A375 (cell line): ENCODE measurements around the gene FCER1G. TPM values are rescaled to one million over a fixed set of nuclear protein-coding genes. Genes with fewer than 3 reads are reported as not detected.

Experiments
- total RNA-seq: library from RNA; depleted of rRNA; stranded (reverse); fragments of >200 nt; shearing (Covaris generic); gene quantifications from 2 replicates; pipeline ENCODE4 v1.2.3, GENCODE V29; 2014; rRNA removed

FCER1G gene
- total RNA-seq: not detected in 2 replicates

DNA sequence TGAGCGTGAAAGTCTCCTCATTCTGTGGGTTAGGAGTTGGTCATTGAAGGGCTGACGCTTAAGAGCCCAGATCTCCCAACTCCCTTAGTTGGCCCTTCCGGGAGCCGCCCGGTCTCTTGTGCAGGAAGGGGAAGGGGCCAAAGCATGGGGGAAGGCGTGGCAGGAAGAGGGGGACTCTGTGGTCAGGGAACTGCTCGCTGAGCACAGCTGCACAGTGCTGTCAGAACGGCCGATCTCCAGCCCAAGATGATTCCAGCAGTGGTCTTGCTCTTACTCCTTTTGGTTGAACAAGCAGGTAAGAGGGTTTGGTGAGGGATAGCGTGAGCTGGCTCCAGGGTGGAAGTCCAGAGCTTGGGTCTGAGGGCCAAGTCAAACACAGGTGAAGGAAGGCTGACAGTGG is at the start of gene FCER1G:
FCER1G (plus strand) TSS at position 220 of the 400 bp plus-strand sequence; CDS start at position 247, 27 bp downstream.

DNA sequence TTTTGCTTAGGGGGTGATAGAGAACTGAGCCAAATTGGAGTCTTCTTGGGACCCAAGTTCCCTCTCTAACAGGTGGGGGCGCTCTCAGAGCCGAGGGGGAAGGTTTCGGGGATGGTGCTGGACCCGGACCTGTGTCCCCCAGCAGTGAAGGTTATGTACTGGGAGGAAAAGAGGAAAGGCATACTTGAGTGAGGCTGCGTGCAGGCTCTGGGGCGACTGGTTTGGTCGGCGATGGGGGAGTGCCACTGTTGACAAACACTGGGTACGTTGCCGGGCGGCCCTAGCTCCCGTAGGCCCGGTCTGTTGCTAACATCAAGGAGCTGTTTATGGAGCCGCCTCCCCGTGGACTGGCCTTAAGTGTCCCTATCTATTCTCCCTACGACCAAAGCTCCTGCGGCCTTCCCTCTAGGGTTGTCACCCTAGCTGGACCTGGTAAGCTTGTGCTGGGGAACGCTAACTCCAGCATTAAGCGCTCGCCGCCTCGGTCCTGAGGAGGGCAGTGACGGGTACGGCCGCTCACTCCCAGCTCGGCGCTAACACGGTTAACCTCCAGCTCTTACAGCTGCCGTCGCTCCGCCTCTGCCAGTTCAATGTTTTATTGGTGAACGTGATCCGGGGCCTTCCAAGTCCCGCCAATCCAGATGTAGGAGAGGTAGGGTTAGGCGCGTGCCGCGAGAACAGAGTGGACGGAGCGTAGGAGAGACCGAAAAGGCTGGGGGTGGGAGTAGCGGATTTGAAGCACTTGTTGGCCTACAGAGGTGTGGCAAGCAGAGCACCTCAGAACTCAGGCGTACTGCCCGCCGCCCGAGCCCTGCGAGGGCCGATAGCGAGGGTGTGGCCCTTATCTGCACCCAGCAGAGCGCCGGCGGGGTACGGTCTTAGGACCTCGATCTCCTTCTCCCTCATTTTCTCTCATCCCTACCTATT is 49.1 kb upstream of the FCER1G start, which contains the start of gene PPOX:
PPOX (plus strand) TSS at position 685 of the 927 bp plus-strand sequence. CDS start 422 bp downstream, outside the sequence.

DNA sequence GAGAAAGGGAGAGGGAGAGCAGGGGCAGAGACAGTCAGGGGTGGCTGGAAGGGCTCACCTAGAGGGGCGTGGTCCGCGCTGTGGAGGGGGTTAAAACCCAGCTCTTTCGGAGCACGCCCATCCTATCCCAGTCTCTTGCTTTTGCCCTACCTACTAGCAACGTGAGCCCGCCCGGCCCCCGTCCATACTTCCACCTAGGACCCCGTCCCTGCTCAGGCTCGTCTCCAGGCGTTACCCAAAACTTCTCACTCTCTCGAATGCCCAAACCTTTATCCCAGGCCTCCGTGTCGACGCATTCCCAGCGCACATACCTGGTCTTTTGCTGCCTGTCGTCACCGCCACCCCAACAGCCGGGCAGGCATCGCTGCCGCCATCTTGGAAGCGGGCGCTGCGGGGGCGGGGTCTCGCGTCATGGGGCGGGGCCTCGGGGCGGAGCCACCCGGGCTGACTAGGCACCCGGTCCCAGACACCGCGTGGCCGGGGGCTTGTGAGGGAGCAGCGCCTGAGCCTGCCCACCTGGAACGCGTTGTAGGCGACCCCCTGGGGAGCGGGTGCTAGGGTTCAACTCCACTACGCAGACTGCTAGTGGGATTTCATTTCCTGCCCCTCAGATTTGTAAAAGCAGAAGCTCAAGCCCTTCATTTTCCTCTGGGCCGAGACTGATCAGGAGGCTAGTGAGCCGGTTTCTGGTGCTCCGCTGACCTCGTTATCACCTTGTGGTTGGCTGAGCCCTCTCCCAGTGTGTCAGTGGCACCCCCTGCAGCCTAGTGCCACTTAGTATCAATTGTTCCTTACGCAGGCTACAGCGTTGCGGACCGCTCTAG is 37.8 kb upstream of the FCER1G start, which contains the start of gene B4GALT3:
B4GALT3 (minus strand) TSS at position 396 of the 824 bp plus-strand sequence. CDS start 1,447 bp downstream, outside the sequence.

DNA sequence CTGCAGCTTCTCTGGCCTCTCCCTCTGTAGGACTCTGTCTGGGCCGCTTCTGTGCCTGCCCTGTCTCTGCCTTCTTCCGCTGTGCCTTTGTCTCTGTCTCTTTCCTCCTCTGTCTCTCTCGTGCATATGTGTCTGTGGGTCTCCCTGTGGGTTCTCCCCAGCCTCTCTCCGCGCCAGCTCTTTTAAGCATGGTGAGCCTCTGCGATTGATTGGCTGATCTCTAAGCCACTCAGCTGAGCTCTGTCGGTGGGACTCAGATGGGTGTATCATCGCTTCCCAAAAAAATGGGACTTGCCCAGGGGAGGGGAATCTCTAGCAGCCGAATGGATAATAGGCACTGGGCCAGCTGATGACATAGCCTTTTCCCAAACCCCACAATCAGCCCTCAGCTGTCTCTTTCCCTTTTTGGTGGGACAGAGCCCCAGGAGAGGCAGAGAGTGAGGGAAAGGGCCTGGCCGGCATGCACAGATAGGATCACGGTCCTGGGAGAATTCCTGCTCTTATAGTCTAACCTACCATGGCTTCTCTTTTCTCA is 16.1 kb upstream of the FCER1G start, which contains the start of gene ADAMTS4:
ADAMTS4 (minus strand) TSS at position 158 of the 535 bp plus-strand sequence. CDS start 427 bp downstream, outside the sequence.

DNA sequence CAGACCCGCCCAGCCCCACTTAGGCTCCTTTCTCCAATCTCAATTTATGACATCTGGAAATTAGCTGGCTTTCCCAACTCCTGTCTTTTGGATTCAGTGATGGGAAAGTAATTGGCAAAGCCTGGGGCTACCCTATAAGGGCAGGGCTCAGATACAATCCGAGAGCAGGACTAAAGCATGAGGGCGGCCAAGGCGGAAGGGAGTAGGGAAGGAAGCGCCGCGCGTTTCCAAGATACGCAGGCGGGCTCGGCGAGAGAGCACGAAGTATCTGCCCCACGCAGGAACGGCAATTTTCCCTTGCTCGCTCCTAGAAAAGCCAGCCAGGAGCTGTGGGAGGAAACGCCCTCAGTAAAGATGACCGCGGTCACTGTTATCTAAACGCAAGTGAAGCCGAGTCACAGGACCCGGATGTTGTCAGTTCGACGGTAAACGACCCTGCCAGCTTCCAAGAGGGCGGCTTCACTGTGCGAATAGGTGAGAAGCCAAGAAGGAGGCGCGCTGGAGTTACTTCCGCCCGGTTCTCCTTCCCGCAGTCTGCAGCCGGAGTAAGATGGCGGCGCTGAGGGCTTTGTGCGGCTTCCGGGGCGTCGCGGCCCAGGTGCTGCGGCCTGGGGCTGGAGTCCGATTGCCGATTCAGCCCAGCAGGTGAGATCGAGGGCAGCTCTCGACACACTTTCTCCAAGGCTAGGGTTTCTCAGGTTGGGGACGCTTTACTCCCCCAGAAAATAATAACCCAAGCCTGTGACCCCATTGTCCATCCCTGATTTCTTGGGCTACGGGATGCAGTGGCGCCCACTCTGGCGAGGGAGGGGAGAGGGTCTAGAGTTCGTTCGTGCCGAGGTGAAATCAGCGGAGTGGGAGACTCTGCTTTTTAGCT is 13.0 kb upstream of the FCER1G start, which contains the start of gene NDUFS2:
NDUFS2 (plus strand) TSS at position 532 of the 877 bp plus-strand sequence; CDS start at position 551, 19 bp downstream.

DNA sequence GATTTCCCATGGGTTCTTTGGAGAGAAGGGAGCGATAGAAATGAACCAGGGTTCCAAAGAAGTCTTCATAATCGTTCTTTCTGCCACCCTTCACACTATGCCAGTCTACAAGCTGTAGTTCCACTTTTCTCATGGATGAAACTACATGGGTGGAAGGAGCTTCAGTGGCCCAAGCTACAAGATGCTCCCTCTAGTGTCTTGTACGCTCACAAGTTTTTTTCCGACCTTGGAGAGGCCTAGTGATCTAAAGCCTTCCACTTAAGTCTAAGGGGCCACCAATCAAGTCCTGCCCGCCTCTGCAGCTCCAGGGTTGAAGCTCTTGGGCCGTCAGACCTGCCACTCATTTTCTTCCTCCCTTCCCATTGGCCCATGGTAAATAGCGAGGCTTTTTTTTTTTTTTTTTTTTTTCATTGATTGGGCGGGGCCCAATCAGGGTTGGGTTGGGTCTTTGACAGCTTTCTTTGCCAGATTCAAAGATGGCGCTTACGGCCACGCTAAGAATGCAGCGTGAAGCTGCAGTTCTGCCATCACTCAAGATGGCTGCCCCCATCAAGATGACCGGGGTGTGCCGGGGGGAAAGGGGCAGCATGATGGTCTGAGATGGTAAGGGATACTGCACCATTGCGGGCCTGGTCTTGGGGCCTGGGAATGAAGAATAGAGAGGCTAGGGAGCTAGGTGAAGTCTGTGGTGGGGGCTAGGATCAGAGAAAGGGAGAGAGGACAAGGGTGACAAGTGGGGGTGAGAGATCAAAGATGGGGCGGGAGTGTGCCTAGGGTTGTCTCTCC is 10.6 kb downstream of the FCER1G start, which contains the start of gene TOMM40L:
TOMM40L (plus strand) TSS at position 527 of the 786 bp plus-strand sequence. CDS start 430 bp downstream, outside the sequence.

DNA sequence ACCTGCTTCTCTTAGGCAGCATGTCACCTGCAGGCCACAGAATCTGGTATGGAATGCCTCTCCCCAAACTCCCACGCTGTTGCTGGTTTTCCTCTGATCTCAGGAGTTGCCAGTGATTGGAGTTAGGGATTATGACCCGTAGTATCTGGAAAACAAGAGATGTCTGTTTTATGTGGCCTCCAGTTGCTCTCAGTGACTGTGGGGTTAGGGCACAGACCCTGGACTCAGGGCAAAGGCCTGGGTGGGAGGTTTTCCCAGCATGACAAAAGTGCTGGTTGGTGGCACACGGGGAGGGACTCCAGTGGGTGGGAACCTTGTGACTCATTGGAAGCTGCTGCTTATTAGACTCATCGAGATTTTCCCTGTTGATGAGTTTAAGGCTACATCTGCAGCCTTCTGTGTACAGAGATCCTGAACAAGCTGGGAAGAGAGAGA is 23.0 kb downstream of the FCER1G start, which contains the start of gene NR1I3:
NR1I3 (minus strand) TSS at position 165 of the 435 bp plus-strand sequence. CDS start 1,638 bp downstream, outside the sequence.

DNA sequence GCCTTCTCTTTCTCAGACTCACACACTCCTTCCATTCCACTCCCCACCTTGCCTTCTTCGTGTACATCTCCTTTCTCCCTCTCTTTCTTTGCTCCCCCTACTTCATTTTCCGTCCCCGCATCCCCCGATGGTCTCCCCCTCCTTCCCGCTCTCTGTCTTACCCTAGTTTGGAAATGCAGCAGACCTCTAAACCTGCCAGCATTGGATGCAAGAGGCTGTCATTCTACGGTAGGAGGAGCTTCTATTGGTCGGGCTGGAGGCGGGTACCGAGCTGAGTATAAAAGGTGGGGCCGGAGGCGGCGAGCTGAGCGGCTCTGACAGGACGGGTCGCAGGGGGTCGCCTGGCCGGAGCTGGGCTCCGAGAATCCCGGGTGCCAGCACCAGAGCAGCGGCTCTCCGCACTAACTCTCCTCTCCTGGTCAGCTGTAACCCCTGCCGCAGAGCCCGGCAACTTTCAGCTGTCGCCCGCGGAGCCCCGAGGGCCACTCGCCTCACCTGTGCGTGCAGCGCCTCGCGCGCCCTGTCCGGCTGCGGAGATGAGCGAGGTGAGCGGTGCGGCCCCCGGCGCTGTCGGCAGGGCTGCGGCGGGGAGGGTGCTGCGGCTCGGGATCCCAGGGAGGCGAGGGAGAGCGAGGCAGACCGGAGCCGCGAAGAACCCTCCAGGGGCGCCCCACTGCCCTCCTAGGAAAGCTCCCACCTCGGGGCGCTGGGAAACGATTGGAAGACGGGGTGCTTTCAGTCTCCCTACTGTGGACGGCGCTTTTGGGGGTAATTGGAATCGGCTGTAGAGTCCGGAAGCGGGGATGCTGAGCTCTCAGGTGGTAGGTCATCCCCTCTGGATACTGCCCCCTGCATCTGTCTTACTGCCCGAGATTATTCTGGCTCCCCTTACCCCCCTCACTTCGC is 43.6 kb downstream of the FCER1G start, which contains the start of gene PCP4L1:
PCP4L1 (plus strand) TSS at position 307 of the 906 bp plus-strand sequence; CDS start at position 537, 230 bp downstream.

Other genes starting within 250 kb of the FCER1G start
- gene F11R, start 194.1 kb upstream of the FCER1G start, total RNA-seq: 4.0 and 5.7 TPM in 2 replicates
- gene TSTD1, start 176.3 kb upstream of the FCER1G start, total RNA-seq: 0.83 TPM in 1 of 2 replicates, not detected in the other
- 80.3 and 97.9 TPM in 2 replicates for gene USF1, start 169.3 kb upstream of the FCER1G start, total RNA-seq
- 1.1 and 2.7 TPM in 2 replicates for gene ARHGAP30, start 145.4 kb upstream of the FCER1G start, total RNA-seq
- gene NECTIN4, start 125.7 kb upstream of the FCER1G start, total RNA-seq: 0.27 and 1.2 TPM in 2 replicates
- gene KLHDC9, start 116.9 kb upstream of the FCER1G start, total RNA-seq: not detected in 2 replicates
- gene PFDN2, start 97.3 kb upstream of the FCER1G start, total RNA-seq: 405 and 434 TPM in 2 replicates
- gene NIT1, start 97.2 kb upstream of the FCER1G start, total RNA-seq: 35.0 and 38.6 TPM in 2 replicates
- gene DEDD, start 82.6 kb upstream of the FCER1G start, total RNA-seq: 39.8 and 45.0 TPM in 2 replicates
- 149 and 159 TPM in 2 replicates for gene UFC1, start 61.3 kb upstream of the FCER1G start, total RNA-seq
- 12.2 and 17.1 TPM in 2 replicates for gene USP21, start 55.8 kb upstream of the FCER1G start, total RNA-seq
- gene PPOX, start 48.9 kb upstream of the FCER1G start, total RNA-seq: 29.7 and 37.1 TPM in 2 replicates
- 55.0 and 56.1 TPM in 2 replicates for gene B4GALT3, start 37.8 kb upstream of the FCER1G start, total RNA-seq
- gene ADAMTS4, start 16.2 kb upstream of the FCER1G start, total RNA-seq: 0.15 and 0.50 TPM in 2 replicates
- 304 and 309 TPM in 2 replicates for gene NDUFS2, start 12.9 kb upstream of the FCER1G start, total RNA-seq
- gene APOA2, start 8.3 kb downstream of the FCER1G start, total RNA-seq: not detected in 2 replicates
- 11.1 and 12.2 TPM in 2 replicates for gene TOMM40L, start 10.8 kb downstream of the FCER1G start, total RNA-seq
- gene NR1I3, start 22.9 kb downstream of the FCER1G start, total RNA-seq: not detected in 2 replicates
- not detected in 2 replicates for gene PCP4L1, start 43.5 kb downstream of the FCER1G start, total RNA-seq
- 6.0 and 6.9 TPM in 2 replicates for gene MPZ, start 94.7 kb downstream of the FCER1G start, total RNA-seq
- 27.0 and 28.4 TPM in 2 replicates for gene SDHC, start 99.1 kb downstream of the FCER1G start, total RNA-seq
- not detected in 2 replicates for gene CFAP126, start 152.6 kb downstream of the FCER1G start, total RNA-seq